ENCODE results near the gene SGIP1. TPM values are rescaled to one million over a fixed set of nuclear protein-coding genes. Genes with fewer than 3 reads are reported as not detected.

Gene SGIP1
- total and polyA plus RNA-seq, 2 of the 8 experiments (the other 6 are each of a cell fraction or from before 2014, with no cell fraction given): 1.4 to 2.1 TPM

DNA sequence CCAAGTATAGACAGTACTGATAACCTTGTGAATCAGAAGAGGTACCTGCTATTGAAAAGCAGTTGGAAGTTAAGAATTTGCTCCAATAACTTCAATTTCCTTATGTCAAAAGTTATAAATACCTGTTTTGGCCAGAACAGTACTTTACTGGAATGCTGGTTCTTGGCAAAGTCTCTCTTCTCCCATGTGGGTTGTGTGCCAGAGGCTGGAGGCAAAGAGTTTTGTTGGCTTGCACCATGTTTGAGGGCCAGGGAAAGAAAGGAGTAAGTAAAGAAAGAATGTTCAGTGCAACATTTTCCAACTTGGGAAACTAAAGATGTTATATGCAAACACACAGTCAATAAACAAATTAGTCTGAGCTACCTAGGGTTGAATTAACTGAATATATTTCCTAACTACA is 151.3 kb downstream of the SGIP1 start:
- Histone ChIP-seq H3K23me2 (ENCODE audit: low read depth, low read length) (no peaks in the 10 kb centered on the region), H3K4me3 (ENCODE audit: extremely low read depth in 1 of 4, insufficient read depth in 2 of 4, low read depth in 3 of 4, low read length in 4 of 4) (no peak overlapping the region), H2BK12ac (ENCODE audit: low read depth, low read length) (no peak overlapping the region), H3K79me2 (ENCODE audit: control insufficient read depth in 1 of 2, insufficient read depth in 2 of 2, low read length in 2 of 2) (no peaks in the 10 kb centered on the region), H3K18ac (ENCODE audit: extremely low read depth, low read length) (no peak overlapping the region), H2BK15ac (ENCODE audit: low read length) (no peak overlapping the region), H2BK120ac (replicated peaks; ENCODE audit: low read depth, low read length) (no peak overlapping the region), H3K56ac (replicated peaks; ENCODE audit: insufficient read length, low read depth, low read length) (no peak overlapping the region), H4K20me1 (replicated peaks in 1 of 2; ENCODE audit: control insufficient read depth in 1 of 2, insufficient read depth in 2 of 2, low read length in 2 of 2) (no peaks in the 10 kb centered on the region), H4K8ac (ENCODE audit: extremely low read depth, insufficient read depth, low read length) (no peak overlapping the region), H2AFZ (ENCODE audit: low read length) (no peak overlapping the region), H3K36me3 (ENCODE audit: control insufficient read depth in 2 of 4, insufficient read depth in 4 of 4, low read length in 3 of 4) (no peaks in the 10 kb centered on the region), H2BK5ac (ENCODE audit: low read depth, low read length) (no peak overlapping the region), H3K27ac (ENCODE audit: low read depth, low read length) (no peak overlapping the region), H2AK5ac (ENCODE audit: low read depth, low read length) (no peak overlapping the region), H3K27me3 (replicated peaks in 1 of 4; ENCODE audit: control insufficient read depth in 3 of 4, extremely low read depth in 1 of 4, insufficient read depth in 3 of 4, low read length in 3 of 4) (no peaks in the 10 kb centered on the region), H3K79me1 (ENCODE audit: low read depth, low read length) (no peaks in the 10 kb centered on the region), H4K91ac (replicated peaks; ENCODE audit: insufficient read length, low read length) (no peak overlapping the region), H2BK20ac (ENCODE audit: low read length) (no peak overlapping the region), H3K9ac (replicated peaks in 1 of 4; ENCODE audit: extremely low read depth in 1 of 4, low read depth in 3 of 4, low read length in 3 of 4) (no peak overlapping the region), H4K5ac (ENCODE audit: insufficient read length, low read depth, low read length) (no peak overlapping the region), H3K14ac (ENCODE audit: insufficient read length) (no peak overlapping the region), H3K4ac (replicated peaks; ENCODE audit: insufficient read length, low read depth, low read length) (no peak overlapping the region), H3K23ac (ENCODE audit: insufficient read length) (no peak overlapping the region), H3K9me3 (ENCODE audit: insufficient read depth in 2 of 2, low read depth in 1 of 2, low read length in 1 of 2) (no peaks in the 10 kb centered on the region), H3K4me2 (ENCODE audit: insufficient read depth in 1 of 2, low read depth in 2 of 2, low read length in 2 of 2) (no peak overlapping the region), H3K4me1 (replicated peaks in 1 of 4; ENCODE audit: control insufficient read depth in 3 of 4, insufficient read depth in 4 of 4, low read length in 3 of 4) (peaks cover 0 to 2% (median 0%) of the 10 kb centered on the region in 4 experiments; a peak in 1 of 7 replicates)
- DNase-seq (ENCODE audit: low read depth in 1 of 2, low spot score in 2 of 2) (no peak), FAIRE-seq (no peak)
- TF ChIP-seq BRCA1 (IDR thresholded peaks at IDR 0.05; ENCODE audit: low read depth, low read length) (no peak), TBP (IDR thresholded peaks at IDR 0.05; ENCODE audit: low read depth, low read length) (no peak), SRF (IDR thresholded peaks at IDR 0.05; ENCODE audit: low read depth, low read length) (no peak), CHD1 (IDR thresholded peaks at IDR 0.05; ENCODE audit: low read depth, low read length) (no peak), YY1 (IDR thresholded peaks at IDR 0.05; ENCODE audit: low read depth, low read length) (no peak), EGR1 (IDR thresholded peaks at IDR 0.05; ENCODE audit: borderline replicate concordance, low read depth, low read length) (no peak)
- TF ChIP-seq, protein P1, sequence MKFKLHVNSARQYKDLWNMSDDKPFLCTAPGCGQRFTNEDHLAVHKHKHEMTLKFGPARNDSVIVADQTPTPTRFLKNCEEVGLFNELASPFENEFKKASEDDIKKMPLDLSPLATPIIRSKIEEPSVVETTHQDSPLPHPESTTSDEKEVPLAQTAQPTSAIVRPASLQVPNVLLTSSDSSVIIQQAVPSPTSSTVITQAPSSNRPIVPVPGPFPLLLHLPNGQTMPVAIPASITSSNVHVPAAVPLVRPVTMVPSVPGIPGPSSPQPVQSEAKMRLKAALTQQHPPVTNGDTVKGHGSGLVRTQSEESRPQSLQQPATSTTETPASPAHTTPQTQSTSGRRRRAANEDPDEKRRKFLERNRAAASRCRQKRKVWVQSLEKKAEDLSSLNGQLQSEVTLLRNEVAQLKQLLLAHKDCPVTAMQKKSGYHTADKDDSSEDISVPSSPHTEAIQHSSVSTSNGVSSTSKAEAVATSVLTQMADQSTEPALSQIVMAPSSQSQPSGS (IDR thresholded peaks at IDR 0.05; ENCODE audit: low read length): no peak
- TF ChIP-seq, protein P2, sequence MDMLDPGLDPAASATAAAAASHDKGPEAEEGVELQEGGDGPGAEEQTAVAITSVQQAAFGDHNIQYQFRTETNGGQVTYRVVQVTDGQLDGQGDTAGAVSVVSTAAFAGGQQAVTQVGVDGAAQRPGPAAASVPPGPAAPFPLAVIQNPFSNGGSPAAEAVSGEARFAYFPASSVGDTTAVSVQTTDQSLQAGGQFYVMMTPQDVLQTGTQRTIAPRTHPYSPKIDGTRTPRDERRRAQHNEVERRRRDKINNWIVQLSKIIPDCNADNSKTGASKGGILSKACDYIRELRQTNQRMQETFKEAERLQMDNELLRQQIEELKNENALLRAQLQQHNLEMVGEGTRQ (IDR thresholded peaks at IDR 0.05; ENCODE audit: low read length): no peak
- CTCF ChIA-PET (ENCODE audit: partially characterized antibody): no interaction called here
- POLR2A ChIA-PET (ENCODE audit: partially characterized antibody): no interaction called here
